HG02763 (cell line): ENCODE measurements around the gene PPP1R3E.

Experiments used
- ATAC-seq: cut with Tn5 transposase; IDR thresholded peaks from one replicate; pipeline ENCODE4 v1.9.1; 2021; ENCODE audit warnings: mild to moderate bottlenecking, moderate library complexity; ENCODE audit not compliant: unreplicated experiment

The PPP1R3E gene

DNA sequence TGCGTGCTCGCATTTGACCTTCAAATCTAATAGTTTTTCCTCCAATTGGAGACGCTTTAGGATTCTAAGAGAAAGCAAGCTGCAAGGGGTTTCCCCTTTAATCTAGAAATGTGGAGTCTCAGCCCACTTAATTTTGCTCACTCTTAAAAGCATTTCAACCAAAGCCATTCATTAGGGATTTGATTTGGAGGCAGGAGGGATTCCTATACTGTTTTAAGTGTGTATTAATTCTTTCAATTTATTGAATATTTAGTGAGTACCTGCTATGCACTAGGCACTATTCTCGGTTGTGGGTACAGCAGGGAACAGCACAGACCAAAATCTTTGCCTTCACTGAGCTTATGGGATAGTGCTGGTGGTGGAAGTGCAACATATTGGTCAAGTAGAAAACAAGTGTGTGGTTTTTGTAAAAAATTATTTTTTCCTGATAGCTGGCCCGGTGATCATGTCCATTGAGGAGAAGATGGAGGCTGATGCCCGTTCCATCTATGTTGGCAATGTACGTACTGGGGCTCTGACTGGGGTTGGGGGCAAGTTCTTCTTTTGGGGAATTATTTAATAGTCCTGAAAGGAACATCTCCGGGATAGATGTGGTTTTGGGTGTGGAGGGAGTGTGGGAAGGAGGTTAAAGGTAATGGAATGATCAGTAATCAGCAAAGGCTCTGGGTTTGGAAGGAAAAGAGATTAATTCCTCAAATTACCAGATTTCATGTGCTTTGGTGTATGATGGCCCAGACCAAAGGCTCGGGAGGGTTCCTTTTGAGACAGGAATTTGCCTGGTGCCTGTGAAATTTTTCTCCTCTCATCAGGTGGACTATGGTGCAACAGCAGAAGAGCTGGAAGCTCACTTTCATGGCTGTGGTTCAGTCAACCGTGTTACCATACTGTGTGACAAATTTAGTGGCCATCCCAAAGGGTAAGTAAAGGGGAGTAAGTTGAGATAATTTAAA, 20.2 kb upstream of the PPP1R3E start:
- no peak for ATAC-seq

DNA sequence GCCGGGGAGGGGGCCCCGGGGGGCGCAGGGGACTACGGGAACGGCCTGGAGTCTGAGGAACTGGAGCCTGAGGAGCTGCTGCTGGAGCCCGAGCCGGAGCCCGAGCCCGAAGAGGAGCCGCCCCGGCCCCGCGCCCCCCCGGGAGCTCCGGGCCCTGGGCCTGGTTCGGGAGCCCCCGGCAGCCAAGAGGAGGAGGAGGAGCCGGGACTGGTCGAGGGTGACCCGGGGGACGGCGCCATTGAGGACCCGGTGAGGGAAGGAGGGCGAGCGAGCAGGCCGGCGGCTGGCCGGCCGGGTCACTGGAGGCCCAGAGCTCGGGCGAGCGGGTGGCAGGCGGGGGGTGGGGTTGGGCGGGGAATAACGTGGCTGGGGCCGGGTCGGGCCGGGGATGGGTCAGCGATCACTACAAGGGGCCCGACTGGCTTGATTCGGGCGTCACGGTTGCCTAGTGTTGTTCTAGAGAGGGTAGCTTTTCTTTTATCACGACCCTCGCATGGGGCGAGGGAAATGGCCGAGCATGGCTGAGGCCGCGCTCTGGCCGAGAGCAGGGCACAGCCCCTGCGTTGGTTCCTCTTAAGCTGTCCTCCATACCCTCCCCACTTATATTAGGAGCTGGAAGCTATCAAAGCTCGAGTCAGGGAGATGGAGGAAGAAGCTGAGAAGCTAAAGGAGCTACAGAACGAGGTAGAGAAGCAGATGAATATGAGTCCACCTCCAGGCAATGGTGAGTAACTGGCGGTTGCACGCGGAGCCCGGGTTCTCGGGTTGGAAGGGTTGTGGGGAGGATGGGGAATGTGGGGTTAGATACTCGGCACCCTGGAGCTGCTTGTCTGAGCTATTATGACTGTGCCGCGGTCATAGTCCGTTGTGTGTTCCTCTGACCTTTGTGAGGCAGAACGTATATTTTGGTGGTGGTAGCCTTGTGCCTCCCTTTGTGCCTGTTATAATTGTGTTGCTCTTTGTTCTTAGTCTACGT, 19.2 kb upstream of the PPP1R3E start:
- ATAC-seq, result peak; percentile 7

DNA sequence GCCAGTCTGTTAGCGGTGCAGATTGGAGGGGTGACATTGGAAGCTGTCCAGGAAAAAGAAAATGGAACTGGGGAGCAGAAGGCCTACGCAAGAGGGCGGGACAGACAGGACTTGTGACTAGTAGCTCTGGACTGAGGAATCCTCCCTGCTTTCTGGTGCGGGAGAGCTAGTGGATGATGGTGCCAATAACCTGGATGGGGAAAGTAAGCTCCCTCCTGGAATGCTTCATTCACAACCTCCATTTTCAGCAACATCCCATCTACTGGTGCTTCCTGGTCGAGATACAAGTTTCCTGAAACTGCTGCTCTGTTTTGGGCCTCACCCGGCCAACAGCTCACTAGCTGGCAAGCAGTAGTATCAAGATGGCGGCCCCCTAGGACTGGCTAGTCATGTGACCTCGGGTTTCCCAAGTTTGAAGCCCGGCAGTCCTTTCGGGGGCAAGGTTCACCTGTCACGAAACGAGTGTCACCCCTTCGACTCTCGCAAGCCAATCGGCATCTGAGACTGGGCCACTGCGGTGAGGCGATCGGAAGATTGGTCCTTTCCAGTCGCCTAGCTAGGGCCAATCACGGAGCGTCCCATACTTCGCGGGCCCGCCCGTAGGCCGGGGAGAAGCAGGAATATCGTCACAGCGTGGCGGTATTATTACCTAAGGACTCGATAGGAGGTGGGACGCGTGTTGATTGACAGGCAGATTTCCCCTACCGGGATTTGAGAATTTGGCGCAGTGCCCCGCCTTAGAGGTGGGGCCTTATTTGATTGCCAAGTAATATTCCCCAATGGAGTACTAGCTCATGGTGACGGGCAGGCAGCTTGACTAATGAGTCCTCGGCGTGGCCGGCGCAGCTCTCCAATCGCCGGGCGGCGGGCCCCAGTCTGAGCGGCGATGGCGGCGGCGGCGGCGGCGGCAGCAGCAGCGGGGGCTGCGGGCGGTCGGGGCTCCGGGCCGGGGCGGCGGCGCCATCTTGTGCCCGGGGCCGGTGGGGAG, 18.2 kb upstream of the PPP1R3E start, which contains the start of gene PABPN1:
Gene PABPN1, plus strand, starts transcription at position 874 of the 988 bp plus-strand sequence. Its CDS starts 13 bp downstream, at position 887.
- peak; percentile 90 for ATAC-seq

DNA sequence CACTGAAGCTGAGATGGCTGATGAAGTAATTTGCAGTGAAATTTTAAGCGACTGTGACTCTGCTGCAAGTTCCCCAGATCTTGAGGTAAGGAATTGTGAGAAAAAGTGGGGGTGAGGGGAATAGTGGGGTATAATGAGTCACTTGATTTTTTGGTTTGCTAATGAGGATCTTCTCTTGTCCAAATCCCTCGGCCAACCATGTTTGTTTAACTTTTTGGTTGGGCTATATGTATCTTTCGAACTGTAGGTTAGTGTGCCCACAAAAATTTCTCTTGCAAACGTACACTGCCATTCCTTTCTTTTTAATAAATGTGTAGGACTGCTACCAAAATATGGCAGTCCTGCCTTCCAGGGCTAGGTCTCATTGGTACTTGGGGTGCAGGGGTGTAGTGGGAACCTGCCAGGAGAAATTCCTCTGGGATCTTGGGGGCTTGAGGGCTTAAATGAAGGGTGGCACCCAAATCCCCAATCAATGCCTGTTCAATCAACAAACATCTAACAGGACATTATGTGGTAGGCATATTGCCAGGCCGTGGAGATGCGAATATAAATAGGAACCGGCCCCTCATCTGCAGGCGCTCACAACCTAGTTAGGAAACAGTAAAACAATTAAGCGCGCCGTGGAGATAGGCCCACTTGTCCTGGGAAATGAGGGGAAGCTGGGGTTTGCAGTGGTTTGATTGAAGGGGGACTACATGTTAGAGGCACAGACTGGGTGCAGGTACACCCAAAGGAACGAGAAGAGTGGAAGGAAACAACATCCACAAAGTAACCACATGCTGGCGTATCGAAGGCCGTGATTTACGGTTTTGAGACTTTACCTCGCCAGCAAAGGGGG, 17.3 kb upstream of the PPP1R3E start:
- ATAC-seq, result no peak

DNA sequence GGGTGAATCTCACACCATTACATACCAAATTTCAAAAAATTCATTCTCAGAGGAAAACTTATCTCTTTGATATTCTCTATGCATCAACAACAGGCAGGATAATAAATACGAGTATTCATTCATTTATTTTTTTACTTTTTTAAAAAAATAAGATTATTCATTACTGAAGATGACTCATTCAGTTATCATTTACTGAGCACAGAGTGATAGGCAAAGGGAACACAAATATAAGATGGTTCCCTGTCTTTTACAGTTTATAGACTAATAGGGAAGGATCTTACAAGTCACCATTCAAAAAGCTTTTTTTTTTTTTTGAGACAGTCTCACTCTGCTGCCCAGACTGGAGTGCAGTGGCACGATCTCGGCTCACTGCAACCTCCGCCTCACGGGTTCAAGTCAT, 13.6 kb upstream of the PPP1R3E start:
- no peak for ATAC-seq

DNA sequence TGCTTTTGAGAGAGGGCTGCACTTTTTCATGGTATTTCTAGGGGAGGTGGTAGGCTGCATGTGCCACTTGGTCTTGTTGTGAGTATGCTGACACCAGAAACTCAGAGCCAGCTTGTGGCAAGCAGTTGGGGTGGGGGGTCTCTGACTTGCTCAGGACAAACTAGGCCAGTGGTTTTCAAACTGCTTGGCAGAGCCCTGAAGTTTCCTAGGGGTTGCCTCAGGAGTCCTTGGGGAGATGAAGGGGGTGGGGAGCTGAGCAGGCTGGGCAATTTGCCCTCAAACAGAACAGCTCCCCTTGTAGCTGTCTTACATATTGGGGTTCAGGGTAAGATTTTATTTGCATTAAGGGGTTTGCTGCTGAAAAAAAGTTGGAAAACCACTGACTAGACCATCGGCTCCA, 7.9 kb upstream of the PPP1R3E start:
- no peak for ATAC-seq

DNA sequence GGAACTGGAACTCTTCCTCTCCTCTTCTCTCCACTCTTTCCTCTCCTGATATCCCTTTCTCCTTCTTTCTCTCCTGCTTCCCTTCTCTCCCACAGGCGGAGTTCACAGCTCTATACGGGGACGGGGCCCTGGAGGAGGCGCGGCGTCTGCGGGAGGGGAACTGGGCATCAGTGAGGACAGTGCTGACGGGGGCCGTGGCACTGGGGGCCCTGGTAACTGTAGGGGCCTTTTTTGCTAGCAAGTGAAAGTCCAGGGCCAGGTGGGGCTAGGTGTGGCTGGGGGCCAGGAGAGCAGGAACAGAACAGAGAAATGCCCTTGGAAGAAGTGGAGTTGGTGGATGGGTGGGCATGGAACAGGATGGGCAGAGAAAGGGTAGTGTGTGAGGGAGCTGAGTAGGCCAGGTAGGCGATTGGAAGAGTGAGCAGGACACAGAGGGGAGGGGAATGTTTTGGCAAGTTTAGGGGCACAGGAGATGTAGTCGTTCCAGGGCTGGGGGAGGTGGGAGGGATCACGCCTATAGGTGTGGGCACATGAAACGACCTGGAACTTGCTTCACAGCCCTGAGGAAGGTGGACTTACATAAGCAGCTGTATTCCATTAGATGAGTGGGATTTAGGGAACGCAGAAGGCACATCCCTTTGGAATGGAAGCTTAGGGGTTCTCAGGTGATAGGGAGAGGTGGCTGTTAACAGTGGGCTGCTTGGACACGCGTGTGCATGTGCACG, 6.2 kb upstream of the PPP1R3E start:
- ATAC-seq, result no peak

DNA sequence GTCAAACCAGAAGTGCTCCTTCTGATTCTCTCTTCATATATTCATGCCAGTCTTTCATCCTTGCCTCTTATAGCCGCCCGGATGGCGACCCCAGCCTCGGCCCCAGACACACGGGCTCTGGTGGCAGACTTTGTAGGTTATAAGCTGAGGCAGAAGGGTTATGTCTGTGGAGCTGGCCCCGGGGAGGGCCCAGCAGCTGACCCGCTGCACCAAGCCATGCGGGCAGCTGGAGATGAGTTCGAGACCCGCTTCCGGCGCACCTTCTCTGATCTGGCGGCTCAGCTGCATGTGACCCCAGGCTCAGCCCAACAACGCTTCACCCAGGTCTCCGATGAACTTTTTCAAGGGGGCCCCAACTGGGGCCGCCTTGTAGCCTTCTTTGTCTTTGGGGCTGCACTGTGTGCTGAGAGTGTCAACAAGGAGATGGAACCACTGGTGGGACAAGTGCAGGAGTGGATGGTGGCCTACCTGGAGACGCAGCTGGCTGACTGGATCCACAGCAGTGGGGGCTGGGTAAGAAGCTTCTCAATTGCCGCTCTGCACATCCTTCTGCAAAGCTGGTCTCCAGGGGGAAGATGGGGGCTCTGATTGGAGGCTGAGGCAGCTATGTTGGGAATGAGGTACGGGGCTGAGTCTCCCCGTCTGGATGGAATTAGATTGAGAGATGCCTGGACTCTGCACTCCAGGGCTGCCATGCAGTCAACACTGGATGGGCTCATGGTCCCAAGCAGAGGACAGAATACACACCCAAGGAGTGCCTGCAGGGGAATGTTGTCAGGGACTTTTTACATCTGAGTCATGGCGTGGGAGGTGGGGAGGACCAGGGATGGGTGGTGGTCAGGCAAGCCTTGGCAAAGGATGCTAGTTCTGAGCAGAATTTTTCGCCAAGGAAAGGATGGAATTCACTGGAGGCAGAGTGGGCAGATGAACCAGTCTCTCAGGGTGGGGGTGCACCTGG, 5.3 kb upstream of the PPP1R3E start:
- no peak for ATAC-seq

DNA sequence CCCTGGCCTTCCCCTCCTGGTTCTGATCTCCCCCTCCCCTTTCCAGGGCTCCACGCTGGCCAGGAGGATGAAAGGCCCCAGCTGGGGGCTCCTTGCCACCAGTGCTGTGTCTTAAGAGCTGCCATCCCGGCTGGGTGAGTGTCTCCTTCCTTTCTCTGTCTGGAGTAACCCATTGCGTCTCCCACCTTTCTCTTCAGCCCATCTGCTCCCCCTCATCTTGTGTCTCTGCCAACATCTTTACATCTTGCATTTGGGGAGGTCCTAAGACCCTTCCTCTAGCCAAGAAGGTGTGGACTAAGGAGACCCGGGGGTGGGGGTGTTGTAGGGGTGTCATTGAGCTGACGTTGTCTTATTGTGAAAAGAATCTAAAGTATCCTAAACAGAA, 4.5 kb upstream of the PPP1R3E start:
- ATAC-seq, result no peak

DNA sequence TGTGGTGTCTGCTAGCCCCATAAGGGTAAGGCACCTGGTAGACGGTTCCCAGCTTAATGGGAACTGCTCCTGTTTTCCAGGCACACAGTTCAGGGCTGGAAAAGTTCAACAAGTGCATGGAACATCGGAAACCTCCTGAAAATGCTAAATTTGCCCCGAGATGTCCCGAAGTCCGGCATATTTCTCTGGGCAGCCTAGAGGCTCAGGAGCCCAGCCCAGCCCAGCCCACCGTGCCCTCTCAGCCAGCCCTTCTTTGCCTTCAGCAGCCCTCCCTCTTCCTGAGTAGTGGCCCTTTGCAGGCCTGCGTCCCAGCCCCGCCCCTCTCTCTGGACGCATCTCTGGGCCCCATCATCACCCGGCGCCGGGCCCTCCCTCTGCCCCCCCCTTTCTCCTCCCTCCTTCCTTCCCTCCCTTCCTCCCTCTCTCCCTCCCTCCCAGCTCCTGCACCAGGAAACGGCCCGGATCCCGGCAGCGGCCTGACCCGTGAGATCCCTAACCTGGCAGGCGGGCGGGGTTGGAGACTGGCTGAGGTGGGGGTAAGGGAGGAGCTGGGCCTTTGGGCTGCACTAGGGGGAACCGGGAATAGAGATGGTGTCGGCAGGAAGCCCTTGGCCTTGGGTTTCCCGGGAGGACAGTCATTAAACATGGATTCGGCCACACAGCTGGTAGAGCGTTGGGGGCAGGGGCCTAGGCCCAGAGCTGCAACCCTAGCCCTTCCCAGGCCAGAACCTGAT, 3.9 kb upstream of the PPP1R3E start, which contains the start of gene BCL2L2:
Gene BCL2L2, plus strand, starts transcription at position 422 of the 734 bp plus-strand sequence. CDS start 935 bp downstream, outside the sequence.
- ATAC-seq, result no peak

DNA sequence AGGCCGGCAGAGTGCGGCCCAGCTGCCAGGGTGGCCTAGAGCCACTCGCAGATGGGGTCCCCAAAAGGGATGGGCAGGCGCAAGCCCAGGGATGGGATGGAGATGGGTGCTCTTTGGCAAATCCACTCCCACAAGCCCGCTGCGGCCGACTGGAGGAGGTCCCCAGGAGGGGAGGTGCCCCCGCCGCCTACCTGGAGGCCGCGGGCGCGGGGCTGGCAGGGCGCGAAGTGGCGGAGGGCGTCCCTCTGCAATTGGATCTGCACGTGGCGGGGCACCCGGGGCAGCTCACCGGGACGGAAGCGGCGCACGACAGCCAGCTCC, 730 bp downstream of the PPP1R3E start:
- peak; percentile 3 for ATAC-seq

DNA sequence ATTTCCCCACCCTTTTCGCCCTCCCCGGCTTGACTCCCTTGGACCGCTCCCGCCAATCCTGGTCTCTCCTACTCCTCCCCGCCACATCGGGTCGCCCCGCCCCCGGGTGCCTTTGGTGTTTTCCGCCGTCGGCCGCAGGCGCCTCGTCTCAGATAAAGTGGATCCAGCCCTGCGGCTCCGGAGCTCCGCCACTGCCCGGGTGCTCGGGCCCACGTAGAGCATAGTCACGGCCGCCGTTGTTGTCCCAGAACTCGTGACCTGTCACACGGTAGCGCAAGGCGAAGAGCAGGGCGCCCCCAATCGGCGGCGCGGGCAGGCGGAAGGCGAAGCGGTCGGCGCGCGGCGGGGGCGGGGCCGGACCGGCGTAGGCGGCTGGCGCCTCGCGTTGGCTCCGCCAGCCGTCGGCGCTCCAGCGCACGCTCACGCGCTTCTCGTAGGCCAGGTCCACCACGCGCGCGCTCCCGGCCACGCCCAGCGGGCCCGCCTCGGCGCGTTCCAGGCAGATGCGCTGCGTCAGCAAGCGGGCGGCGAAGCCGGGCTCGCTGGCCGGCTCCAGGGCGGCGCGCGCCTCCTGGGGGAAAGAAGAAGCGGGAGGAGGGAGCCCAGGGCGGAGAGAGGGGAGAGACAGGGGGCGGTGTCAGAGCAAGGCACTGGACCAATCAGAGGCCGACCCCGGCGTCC, 1.2 kb downstream of the PPP1R3E start:
- ATAC-seq, result peak; percentile 70

DNA sequence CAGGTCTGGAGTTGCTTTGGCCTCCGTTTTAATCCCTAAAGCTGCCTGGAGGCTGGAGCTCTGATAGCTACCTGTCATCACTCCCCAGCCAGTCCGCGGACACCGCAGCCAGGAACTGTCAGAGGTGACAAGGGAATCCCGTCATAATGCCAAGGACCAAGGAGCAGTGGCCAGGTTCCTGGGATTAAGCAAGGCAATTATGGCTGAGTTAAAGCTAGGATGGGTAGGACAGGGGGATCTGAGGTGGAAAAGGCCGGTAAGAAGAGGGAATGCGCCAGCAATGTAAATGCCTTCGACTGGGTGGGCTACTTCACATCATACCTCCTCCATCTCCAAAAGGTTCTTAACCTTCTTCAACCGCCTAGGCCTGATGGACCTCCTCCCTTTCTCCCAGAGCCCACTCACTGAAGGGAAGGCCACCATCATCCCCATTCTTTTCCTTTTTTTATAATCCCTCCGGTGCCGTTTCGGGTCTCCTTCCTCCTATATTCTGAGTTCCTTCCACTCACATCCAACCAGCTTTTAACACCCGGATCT, 1.9 kb downstream of the PPP1R3E start:
- ATAC-seq, result no peak

DNA sequence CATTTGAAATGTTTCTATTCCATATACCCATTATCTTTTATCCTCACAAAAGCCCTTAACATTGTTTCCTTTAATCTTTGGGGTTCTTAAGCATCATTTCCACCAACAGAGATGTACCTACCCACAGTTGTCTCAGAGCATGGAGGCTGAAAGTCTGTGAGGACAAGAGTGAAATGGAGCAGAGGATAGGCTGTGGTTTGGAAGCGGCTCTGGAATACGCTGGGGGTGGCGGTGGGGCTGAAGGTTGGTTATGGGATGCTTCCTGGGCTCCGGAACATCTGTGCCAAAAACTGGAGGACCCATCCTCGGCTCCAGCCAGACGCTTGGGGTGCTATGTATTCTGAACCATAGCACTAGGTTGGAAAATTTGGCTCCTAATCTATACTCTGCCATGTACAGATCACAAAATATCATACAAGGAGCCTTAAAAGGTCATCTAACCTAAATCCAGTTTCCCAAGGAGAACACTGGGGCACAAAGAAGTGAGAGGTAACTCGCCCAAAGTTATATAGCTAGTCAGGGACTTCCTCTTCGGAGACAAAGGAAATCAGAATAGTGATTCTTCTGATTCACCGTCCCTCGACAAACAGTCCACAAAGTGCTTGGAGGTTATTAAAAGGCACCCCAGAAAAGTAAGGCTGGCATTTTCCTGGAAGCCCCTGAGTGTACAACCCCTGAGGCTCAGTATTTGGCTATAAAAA, 2.5 kb downstream of the PPP1R3E start:
- ATAC-seq, result no peak

DNA sequence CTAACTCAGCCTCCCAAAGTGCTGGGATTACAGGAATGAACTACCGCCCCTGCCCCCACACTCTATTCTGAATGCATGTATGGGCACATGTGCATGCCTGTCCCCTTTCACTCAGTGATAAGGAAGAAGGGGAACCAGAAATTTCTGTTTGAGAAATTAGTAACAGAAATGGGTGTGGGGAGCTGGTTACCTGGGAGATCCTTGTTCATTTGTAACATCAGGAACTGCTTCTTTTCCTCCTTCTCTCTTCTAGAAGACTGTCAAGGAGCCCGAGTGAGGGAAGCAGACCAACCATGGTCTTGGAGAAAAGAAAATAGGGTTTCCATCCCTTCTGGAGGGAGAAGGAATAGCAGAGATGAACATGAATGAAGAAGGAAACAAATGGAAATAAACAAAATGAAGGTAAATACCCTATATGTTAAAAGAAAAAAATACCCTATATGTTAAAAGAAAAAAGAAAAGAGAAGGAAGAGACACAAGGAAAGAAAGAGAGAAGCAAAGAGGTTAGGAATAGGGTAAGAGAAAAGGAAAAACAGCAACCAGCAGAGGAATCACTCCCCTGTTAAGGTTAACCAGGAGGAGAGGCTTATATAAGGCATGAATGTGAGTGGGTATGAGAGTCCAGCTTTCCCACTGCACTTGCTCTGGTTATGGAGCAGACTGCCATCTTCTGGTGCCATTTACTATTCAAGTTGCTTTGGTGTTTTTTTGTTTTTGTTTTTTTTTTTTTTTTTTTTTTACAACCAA, 3.3 kb downstream of the PPP1R3E start:
- no peak for ATAC-seq
